ENCODE measurements around the gene ELF3. TPM values are rescaled to one million over a fixed set of nuclear protein-coding genes. Genes with fewer than 3 reads are reported as not detected.
"Not testable (repeated sequence)": the region's sequence is repeated elsewhere in the genome, so short reads cannot be mapped to it uniquely, and the experiment has no call there.

Gene ELF3
- total RNA-seq, 4 donors from 2014 or later = 0.54 to 30.6 (median 0.74) TPM

- Histone ChIP-seq H3K27me3 (no peaks in the 10 kb centered on the region), H3K36me3 (no peaks in the 10 kb centered on the region), H3K4me1 (no peaks in the 10 kb centered on the region), H3K9me3 (no peaks in the 10 kb centered on the region), H3K27ac (no peak overlapping the region), H3K4me3 (no peak overlapping the region)
- TF ChIP-seq POLR2A (IDR thresholded peaks at IDR 0.05) (no peak), POLR2AphosphoS5 (IDR thresholded peaks at IDR 0.05) (no peak), EP300 (IDR thresholded peaks at IDR 0.05) (no peak), CTCF (IDR thresholded peaks at IDR 0.05) (no peak)
- 87 to 90% methylated on average over 6 to 7 of the region's 7 CpGs for WGBS, 2 donors (ENCODE audit: low coverage in 1 of 2)
- no peak for ATAC-seq
Measured at GRCh38 chr1:202054094-202054493, 43.7 kb downstream of the ELF3 start.

- not testable (repeated sequence) for H3K9me3 ChIP-seq, H3K27me3 ChIP-seq, ATAC-seq, H3K4me1 ChIP-seq, H3K27ac ChIP-seq, H3K4me3 ChIP-seq, H3K36me3 ChIP-seq
- 65 to 90% methylated on average over 2 of the region's 4 CpGs for WGBS, 2 donors (ENCODE audit: low coverage in 1 of 2)
Measured at GRCh38 chr1:202054673-202055072, 44.3 kb downstream of the ELF3 start.

- Histone ChIP-seq H3K36me3 (no peaks in the 10 kb centered on the region), H3K4me1 (no peaks in the 10 kb centered on the region), H3K4me3 (no peak overlapping the region), H3K27me3 (no peaks in the 10 kb centered on the region), H3K9me3 (no peaks in the 10 kb centered on the region), H3K27ac (no peak overlapping the region)
- TF ChIP-seq POLR2A (IDR thresholded peaks at IDR 0.05) = no peak
- TF ChIP-seq CTCF (IDR thresholded peaks at IDR 0.05) = no peak
- no peak for TF ChIP-seq EP300 (IDR thresholded peaks at IDR 0.05)
- no peak for TF ChIP-seq POLR2AphosphoS5 (IDR thresholded peaks at IDR 0.05)
- 87% methylated on average over 5 of the region's 17 CpGs; no CpG with 5 or more reads in 1 of the 2 donors for WGBS, 2 donors (ENCODE audit: low coverage in 1 of 2)
- ATAC-seq = no peak
Measured at GRCh38 chr1:202056644-202057334, 46.4 kb downstream of the ELF3 start.

- not testable (repeated sequence) for ATAC-seq, H3K36me3 ChIP-seq
Measured at GRCh38 chr1:202057335-202057704, 46.9 kb downstream of the ELF3 start.

GRCh38 chr1:202058001-202058908, 47.9 kb downstream of the ELF3 start:
- Histone ChIP-seq H3K9me3 (no peaks in the 10 kb centered on the region), H3K27ac (no peak overlapping the region), H3K4me3 (no peak overlapping the region), H3K4me1 (no peaks in the 10 kb centered on the region), H3K36me3 (no peaks in the 10 kb centered on the region), H3K27me3 (no peaks in the 10 kb centered on the region)
- no peak for TF ChIP-seq CTCF (IDR thresholded peaks at IDR 0.05)
- no peak for TF ChIP-seq POLR2AphosphoS5 (IDR thresholded peaks at IDR 0.05)
- TF ChIP-seq POLR2A (IDR thresholded peaks at IDR 0.05) = no peak
- no peak for TF ChIP-seq EP300 (IDR thresholded peaks at IDR 0.05)
- no peak for ATAC-seq
- 94 to 100% methylated on average over 2 to 3 of the region's 3 CpGs for WGBS, 2 donors (ENCODE audit: low coverage in 1 of 2)

More at GRCh38 chr1:202057335-202057704, 46.9 kb downstream of the ELF3 start:
- not testable (repeated sequence) for H3K27me3 ChIP-seq, H3K27ac ChIP-seq, H3K4me3 ChIP-seq, H3K4me1 ChIP-seq, H3K9me3 ChIP-seq
- WGBS, 2 donors (ENCODE audit: low coverage in 1 of 2) = 68 to 70% methylated on average over 5 to 6 of the region's 6 CpGs

GRCh38 chr1:202061055-202061454, 50.7 kb downstream of the ELF3 start:
- no peaks in the 10 kb centered on the region for H3K4me1 ChIP-seq
- WGBS, 2 donors (ENCODE audit: low coverage in 1 of 2) = 86% methylated on average over 2 of the region's 4 CpGs; no CpG with 5 or more reads in 1 of the 2 donors
- no peak overlapping the region for H3K27ac ChIP-seq
- TF ChIP-seq POLR2AphosphoS5 (IDR thresholded peaks at IDR 0.05) (no peak), CTCF (IDR thresholded peaks at IDR 0.05) (no peak)
- H3K27me3 ChIP-seq = no peaks in the 10 kb centered on the region
- no peaks in the 10 kb centered on the region for H3K9me3 ChIP-seq
- H3K36me3 ChIP-seq = no peaks in the 10 kb centered on the region
- H3K4me3 ChIP-seq = no peak overlapping the region
- ATAC-seq = no peak

- WGBS, 2 donors (ENCODE audit: low coverage in 1 of 2) = 76 to 87% methylated on average over 3 to 5 of the region's 6 CpGs
- H3K27ac ChIP-seq = not testable (repeated sequence)
Measured at GRCh38 chr1:202061787-202062186, 51.4 kb downstream of the ELF3 start.

GRCh38 chr1:202062636-202063035, 52.2 kb downstream of the ELF3 start:
- ATAC-seq, H3K27ac ChIP-seq, H3K4me3 ChIP-seq, H3K9me3 ChIP-seq, H3K27me3 ChIP-seq, H3K4me1 ChIP-seq, H3K36me3 ChIP-seq: not testable (repeated sequence)
- WGBS, 2 donors (ENCODE audit: low coverage in 1 of 2) = 90% methylated on average over 2 of the region's 7 CpGs; no CpG with 5 or more reads in 1 of the 2 donors

More at GRCh38 chr1:202061787-202062186, 51.4 kb downstream of the ELF3 start:
- not testable (repeated sequence) for H3K27me3 ChIP-seq, H3K4me1 ChIP-seq, ATAC-seq, H3K4me3 ChIP-seq, H3K9me3 ChIP-seq, H3K36me3 ChIP-seq
